PFSK-1 (cell line): ENCODE results near the gene BHLHE41.

ENCODE experiments used
- FOXP2 ChIP-seq: optimal IDR thresholded peaks from 2 replicates; pipeline ENCODE3; 2011; ENCODE audit warnings: borderline replicate concordance, control low read depth, inconsistent platforms; ENCODE audit not compliant: insufficient read depth; ENCODE audit errors: extremely low read length, extremely low read depth
- POLR2AphosphoS5 ChIP-seq: IDR thresholded peaks from 2 replicates; pipeline ENCODE4 v1.6.1; 2012; ENCODE audit warnings: low read depth, mild to moderate bottlenecking, control low read depth, low read length, moderate library complexity
- REST ChIP-seq, 2 experiments: IDR thresholded peaks; 2 replicates each; pipeline versions ENCODE4 v1.6.1 to v1.8.0; 2011 to 2012; ENCODE audit warnings: low read depth in 2 of 2, low read length in 2 of 2, control low read depth in 1 of 2, inconsistent platforms in 1 of 2, mild to moderate bottlenecking in 1 of 2, moderate library complexity in 1 of 2; ENCODE audit not compliant: insufficient read depth in 1 of 2
- SIN3A ChIP-seq: IDR thresholded peaks from 2 replicates; pipeline ENCODE4 v1.6.1; 2012; ENCODE audit warnings: mild to moderate bottlenecking, low read length, moderate library complexity, borderline replicate concordance; ENCODE audit not compliant: insufficient read depth
- TAF1 ChIP-seq: IDR thresholded peaks from 2 replicates; pipeline ENCODE4 v1.6.1; 2012; ENCODE audit warnings: low read length, control low read depth, borderline replicate concordance; ENCODE audit not compliant: insufficient read depth

GRCh38 chr12:26090836-26091510 lies 33.9 kb downstream of the BHLHE41 start:
- no peak for TF ChIP-seq TAF1
- no peak for TF ChIP-seq POLR2AphosphoS5
- no peak for TF ChIP-seq REST (IDR thresholded peaks at IDR 0.05; ENCODE audit: insufficient read depth in 1 of 2, low read depth in 2 of 2, low read length in 2 of 2)
- no peak for TF ChIP-seq FOXP2
- no peak for TF ChIP-seq SIN3A
